Activated CD4-positive, alpha-beta T cell treated with anti-CD3 and anti-CD28 coated beads, Interleukin-2, amount 10 ng/mL, durations not matched to agents 24 days and 14 days (primary cell): ENCODE measurements around the gene MBTPS2. TPM values are rescaled to one million over a fixed set of nuclear protein-coding genes. Genes with fewer than 3 reads are reported as not detected.
A peak's percentile ranks its signal among the peaks of the same experiment; 100 is the strongest.

Experiments used
- DNase-seq: peaks from one replicate; pipeline ENCODE4 v3.0.0; 2022
- H3K27ac Mint-ChIP-seq: one replicate; pipeline ENCODE4 v1.8.0; 2022; ENCODE audit warnings: mild to moderate bottlenecking, mixed read lengths
- H3K27me3 Mint-ChIP-seq: one replicate; pipeline ENCODE4 v1.8.0; 2022; ENCODE audit warnings: mixed read lengths
- H3K36me3 Mint-ChIP-seq: one replicate; pipeline ENCODE4 v1.8.0; 2022; ENCODE audit warnings: low read depth, mild to moderate bottlenecking, mixed read lengths
- H3K4me1 Mint-ChIP-seq: one replicate; pipeline ENCODE4 v1.8.0; 2021; ENCODE audit warnings: mixed read lengths
- H3K4me3 Mint-ChIP-seq: one replicate; pipeline ENCODE4 v1.8.0; 2022; ENCODE audit warnings: mild to moderate bottlenecking, moderate library complexity, mixed read lengths
- H3K9me3 Mint-ChIP-seq: one replicate; pipeline ENCODE4 v1.8.0; 2021; ENCODE audit warnings: mixed read lengths
- intact Hi-C: fragments of 100-400 bp; cut with micrococcal nuclease; formaldehyde crosslinking; loops from one replicate; pipeline ENCODE4 v1.15.1; 2023
- total RNA-seq: library from RNA; stranded (reverse); gene quantifications from 2 replicates; pipeline ENCODE4 v1.2.3, GENCODE V29; 2022

MBTPS2 gene
- total RNA-seq, 1 donor from 2014 or later = 11.3 TPM

- Mint-ChIP-seq H3K4me3 (no peak overlapping the region), H3K27ac (no peak overlapping the region), H3K36me3 (peaks cover 7% of the 10 kb centered on the region), H3K9me3 (no peaks in the 10 kb centered on the region), H3K4me1 (no peaks in the 10 kb centered on the region), H3K27me3 (no peaks in the 10 kb centered on the region)
- intact Hi-C loops = no loop called here
- DNase-seq = no peak
Measured at GRCh38 chrX:21881881-21882574, 42.6 kb downstream of the MBTPS2 start.

- H3K4me3 Mint-ChIP-seq = no peak overlapping the region
- H3K36me3 Mint-ChIP-seq = peaks cover 7% of the 10 kb centered on the region
- intact Hi-C loops = no loop called here
- no peak overlapping the region for H3K27ac Mint-ChIP-seq
- H3K9me3 Mint-ChIP-seq = no peaks in the 10 kb centered on the region
- no peak for DNase-seq
- H3K4me1 Mint-ChIP-seq = no peaks in the 10 kb centered on the region
- no peaks in the 10 kb centered on the region for H3K27me3 Mint-ChIP-seq
Measured at GRCh38 chrX:21883258-21883657, 43.8 kb downstream of the MBTPS2 start.

GRCh38 chrX:21885568-21885967, 46.2 kb downstream of the MBTPS2 start:
- Mint-ChIP-seq H3K27ac (no peak overlapping the region), H3K4me1 (no peaks in the 10 kb centered on the region), H3K9me3 (no peaks in the 10 kb centered on the region), H3K36me3 (peaks cover 4% of the 10 kb centered on the region), H3K27me3 (no peaks in the 10 kb centered on the region), H3K4me3 (no peak overlapping the region)
- no peak for DNase-seq
- intact Hi-C loops = no loop called here

GRCh38 chrX:21905313-21905712, 65.9 kb downstream of the MBTPS2 start:
- Mint-ChIP-seq H3K27ac (no peak overlapping the region), H3K36me3 (no peaks in the 10 kb centered on the region), H3K27me3 (no peaks in the 10 kb centered on the region), H3K9me3 (no peaks in the 10 kb centered on the region), H3K4me1 (no peaks in the 10 kb centered on the region), H3K4me3 (no peak overlapping the region)
- DNase-seq = no peak
- intact Hi-C loops = no loop called here

GRCh38 chrX:21905953-21906352, 66.5 kb downstream of the MBTPS2 start:
- no peaks in the 10 kb centered on the region for H3K9me3 Mint-ChIP-seq

DNA sequence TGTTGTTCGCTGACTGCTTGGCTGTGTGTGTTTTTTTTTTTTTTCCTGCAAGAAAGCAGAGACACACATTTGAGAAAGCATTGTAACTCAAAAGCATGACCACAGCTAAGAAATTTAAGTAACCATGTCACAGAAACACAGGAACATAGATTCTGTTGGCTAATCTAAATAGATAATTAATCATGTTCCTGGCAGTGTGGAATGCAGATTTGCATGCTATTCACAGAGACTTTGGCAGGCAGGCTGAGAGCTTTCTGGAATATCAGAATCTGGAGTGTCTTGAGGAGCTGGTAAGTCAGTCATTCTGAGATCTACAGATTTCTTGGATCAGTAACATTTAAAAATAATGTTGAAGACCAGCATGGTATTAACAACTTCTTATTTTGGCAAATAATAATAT, 67.8 kb downstream of the MBTPS2 start:
- peaks cover 2% of the 10 kb centered on the region for H3K4me1 Mint-ChIP-seq
- H3K9me3 Mint-ChIP-seq = no peaks in the 10 kb centered on the region
- intact Hi-C loops = no loop called here
- H3K36me3 Mint-ChIP-seq = no peaks in the 10 kb centered on the region
- no peak overlapping the region for H3K4me3 Mint-ChIP-seq
- no peak overlapping the region for H3K27ac Mint-ChIP-seq
- no peaks in the 10 kb centered on the region for H3K27me3 Mint-ChIP-seq
- no peak for DNase-seq

More at GRCh38 chrX:21905953-21906352, 66.5 kb downstream of the MBTPS2 start:
- Mint-ChIP-seq H3K27ac (no peak overlapping the region), H3K36me3 (no peaks in the 10 kb centered on the region), H3K4me3 (no peak overlapping the region), H3K27me3 (no peaks in the 10 kb centered on the region), H3K4me1 (no peaks in the 10 kb centered on the region)
- no peak for DNase-seq
- intact Hi-C loops = no loop called here

- intact Hi-C loops = no loop called here
- H3K27me3 Mint-ChIP-seq = no peaks in the 10 kb centered on the region
- H3K9me3 Mint-ChIP-seq = no peaks in the 10 kb centered on the region
- no peak for DNase-seq
- H3K4me1 Mint-ChIP-seq = peaks cover 5% of the 10 kb centered on the region
- no peak overlapping the region for H3K27ac Mint-ChIP-seq
- no peak overlapping the region for H3K4me3 Mint-ChIP-seq
- no peaks in the 10 kb centered on the region for H3K36me3 Mint-ChIP-seq
Measured at GRCh38 chrX:21911481-21911880, 72.1 kb downstream of the MBTPS2 start.

DNA sequence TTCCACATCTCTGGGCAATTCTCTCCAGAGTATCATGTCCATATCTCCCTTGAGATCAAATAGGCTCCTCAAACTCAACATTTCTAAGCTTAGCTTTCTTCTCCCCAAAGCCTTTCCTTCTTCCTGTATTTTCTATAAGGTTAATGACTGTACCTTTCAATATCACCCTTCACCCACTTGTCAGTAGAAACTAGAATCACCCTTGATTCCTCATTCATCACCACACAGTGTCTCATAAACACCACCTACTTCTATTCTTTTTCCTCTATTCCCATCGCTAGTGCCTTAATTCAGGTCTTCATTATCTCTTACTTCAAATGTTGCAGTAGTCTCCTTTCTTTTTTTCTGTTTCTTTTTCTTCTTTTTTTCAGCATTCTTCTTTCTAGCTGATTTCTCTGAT, 72.8 kb downstream of the MBTPS2 start:
- H3K4me3 Mint-ChIP-seq = no peak overlapping the region
- H3K27ac Mint-ChIP-seq = peak overlapping the region; percentile 54
- H3K9me3 Mint-ChIP-seq = no peaks in the 10 kb centered on the region
- intact Hi-C loops = no loop called here
- no peak for DNase-seq
- H3K4me1 Mint-ChIP-seq = peaks cover 5% of the 10 kb centered on the region
- no peaks in the 10 kb centered on the region for H3K27me3 Mint-ChIP-seq
- no peaks in the 10 kb centered on the region for H3K36me3 Mint-ChIP-seq

- peaks cover 5% of the 10 kb centered on the region for H3K4me1 Mint-ChIP-seq
- H3K4me3 Mint-ChIP-seq = no peak overlapping the region
- no peaks in the 10 kb centered on the region for H3K9me3 Mint-ChIP-seq
- no peak for DNase-seq
- intact Hi-C loops = no loop called here
- H3K36me3 Mint-ChIP-seq = no peaks in the 10 kb centered on the region
- H3K27me3 Mint-ChIP-seq = no peaks in the 10 kb centered on the region
- no peak overlapping the region for H3K27ac Mint-ChIP-seq
Measured at GRCh38 chrX:21912989-21913388, 73.6 kb downstream of the MBTPS2 start.

GRCh38 chrX:21926116-21926515, 86.7 kb downstream of the MBTPS2 start:
- Mint-ChIP-seq H3K4me3 (no peak overlapping the region), H3K27ac (no peak overlapping the region), H3K9me3 (peaks cover 7% of the 10 kb centered on the region), H3K4me1 (peaks cover 24% of the 10 kb centered on the region), H3K36me3 (peaks cover 5% of the 10 kb centered on the region), H3K27me3 (no peaks in the 10 kb centered on the region)
- no peak for DNase-seq
- intact Hi-C loops = no loop called here

DNA sequence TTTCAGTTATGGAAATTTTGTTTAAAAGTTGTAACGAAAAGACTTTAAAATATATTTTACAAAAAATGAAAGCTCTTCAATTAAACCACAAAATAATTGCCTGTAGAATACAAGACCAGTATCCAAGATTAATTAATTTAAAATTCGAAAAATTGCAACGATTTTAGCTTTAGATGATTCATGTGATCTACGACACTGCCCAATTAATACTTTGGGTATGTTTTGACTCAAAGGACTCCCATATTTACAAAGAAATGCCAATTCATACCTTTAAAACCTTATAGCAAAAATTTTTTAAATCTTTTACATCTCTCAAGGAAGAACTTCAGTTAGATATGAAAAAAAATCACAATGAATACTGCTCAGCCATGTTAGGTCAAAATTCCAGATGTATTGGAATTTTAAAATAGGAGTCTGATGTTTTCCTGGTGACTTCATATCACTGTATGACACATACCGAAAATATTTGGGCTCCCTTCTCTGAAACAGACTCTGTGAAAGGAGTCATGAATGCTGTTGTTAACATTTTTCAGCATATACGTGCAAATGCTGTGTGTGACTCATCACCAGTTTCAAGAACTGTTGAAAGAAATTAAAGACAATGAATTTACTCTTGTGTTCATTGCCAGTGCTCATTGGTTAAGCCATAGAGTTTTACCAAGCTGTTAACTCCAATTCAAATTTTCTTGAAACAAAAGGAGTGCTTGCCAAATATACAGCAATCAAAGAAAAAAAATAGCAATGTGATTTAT, 87.3 kb downstream of the MBTPS2 start:
- DNase-seq = no peak
- no peaks in the 10 kb centered on the region for H3K27me3 Mint-ChIP-seq
- peak overlapping the region; percentile 73 for H3K27ac Mint-ChIP-seq
- peaks cover 7% of the 10 kb centered on the region for H3K9me3 Mint-ChIP-seq
- H3K4me1 Mint-ChIP-seq = peaks cover 27% of the 10 kb centered on the region
- intact Hi-C loops = no loop called here
- H3K36me3 Mint-ChIP-seq = peaks cover 5% of the 10 kb centered on the region
- peak overlapping the region; percentile 22 for H3K4me3 Mint-ChIP-seq

DNA sequence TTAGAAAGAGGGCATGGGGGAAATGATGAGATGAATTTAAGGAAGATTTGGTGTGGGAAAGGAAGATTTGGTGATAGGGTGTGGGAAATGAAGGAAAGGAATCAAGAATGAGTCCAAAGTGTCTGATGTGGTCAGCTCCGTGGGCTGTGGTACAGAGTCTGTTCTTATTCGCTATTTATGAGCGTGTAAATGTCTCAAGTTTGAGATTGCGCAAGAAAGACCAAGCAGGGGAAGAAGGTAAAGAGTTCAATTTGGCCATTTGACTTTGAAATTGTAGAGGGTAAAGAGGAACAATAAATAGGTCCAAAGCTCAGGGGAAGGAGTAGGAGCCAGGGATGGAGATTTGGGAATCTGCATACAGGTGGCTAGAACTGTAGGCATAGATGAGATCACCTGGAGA, 89.8 kb downstream of the MBTPS2 start:
- peak overlapping the region; percentile 87 for H3K27ac Mint-ChIP-seq
- peaks cover 35% of the 10 kb centered on the region for H3K4me1 Mint-ChIP-seq
- DNase-seq = no peak
- H3K9me3 Mint-ChIP-seq = peaks cover 7% of the 10 kb centered on the region
- peak overlapping the region; percentile 38 for H3K4me3 Mint-ChIP-seq
- H3K27me3 Mint-ChIP-seq = no peaks in the 10 kb centered on the region
- H3K36me3 Mint-ChIP-seq = peaks cover 5% of the 10 kb centered on the region
- intact Hi-C loops = no loop called here

- Mint-ChIP-seq H3K9me3 (peaks cover 7% of the 10 kb centered on the region), H3K36me3 (peaks cover 5% of the 10 kb centered on the region), H3K27me3 (no peaks in the 10 kb centered on the region), H3K27ac (peak overlapping the region; percentile 48), H3K4me1 (peaks cover 35% of the 10 kb centered on the region), H3K4me3 (no peak overlapping the region)
- intact Hi-C loops = loop anchor here (2.0 kb wide), 1 partner anchor 90 kb away; no protein-coding TSS in a partner anchor
- DNase-seq = no peak
Measured at GRCh38 chrX:21930986-21931385, 91.6 kb downstream of the MBTPS2 start.

DNA sequence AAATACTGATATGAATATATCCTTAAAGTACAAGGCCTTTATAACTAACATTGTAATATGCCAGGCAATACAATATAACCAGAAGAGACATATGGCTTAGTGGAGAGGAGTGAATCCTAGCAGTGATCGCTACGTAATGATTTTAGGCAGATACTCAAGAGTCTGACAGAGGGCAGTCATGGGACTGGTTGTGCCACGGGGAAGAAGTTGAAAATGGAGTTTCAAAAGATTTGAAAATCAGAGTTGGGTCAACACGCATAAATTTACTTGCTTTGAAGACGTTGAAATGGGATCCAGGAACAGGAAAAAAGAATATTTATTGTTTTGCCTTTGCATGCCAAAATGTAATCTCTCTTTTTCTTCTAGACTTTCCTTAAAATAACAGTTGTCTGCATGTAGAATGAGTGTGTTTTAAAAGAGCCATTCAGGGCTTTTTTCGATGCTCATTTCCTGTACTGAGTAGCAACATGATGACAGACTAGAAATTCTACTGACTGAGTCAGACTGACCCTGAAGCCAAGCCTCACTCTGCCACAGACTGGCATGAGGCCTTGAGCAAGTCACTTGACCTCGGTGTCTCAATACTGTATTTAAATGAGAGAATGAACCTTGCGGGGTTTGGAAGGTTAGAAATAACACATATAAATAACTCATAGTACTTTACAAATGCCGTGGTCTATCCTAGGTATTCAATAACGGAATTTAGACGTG, 93.0 kb downstream of the MBTPS2 start:
- peaks cover 5% of the 10 kb centered on the region for H3K36me3 Mint-ChIP-seq
- intact Hi-C loops = loop anchor here (1.0 kb wide), 1 partner anchor 8 kb away; the partner anchor contains the start of gene SMS
- H3K9me3 Mint-ChIP-seq = peaks cover 7% of the 10 kb centered on the region
- no peak overlapping the region for H3K4me3 Mint-ChIP-seq
- H3K27me3 Mint-ChIP-seq = no peaks in the 10 kb centered on the region
- H3K4me1 Mint-ChIP-seq = peaks cover 29% of the 10 kb centered on the region
- DNase-seq = no peak
- H3K27ac Mint-ChIP-seq = peak overlapping the region; percentile 64
